Loucy (cell line): ENCODE results near the gene FIBCD1.
"Not testable (repeated sequence)": the region's sequence is repeated elsewhere in the genome, so short reads cannot be mapped to it uniquely, and the experiment has no call there.

Experiments
- H2AFZ ChIP-seq: fragments of 200-600 bp; sonication (generic); 2 replicates; pipeline ENCODE4 v1.6.0; 2016; ENCODE audit warnings: antibody characterized with exemption, mild to moderate bottlenecking, low read length, moderate library complexity
- H3F3A ChIP-seq: fragments of 200-600 bp; 2 replicates; pipeline ENCODE4 v1.6.0; 2016; ENCODE audit warnings: antibody characterized with exemption, low read depth, mild to moderate bottlenecking
- H3K27me3 ChIP-seq: fragments of 200-600 bp; sonication (generic); 2 replicates; pipeline ENCODE4 v1.6.1; 2014; ENCODE audit warnings: low read length, mild to moderate bottlenecking; ENCODE audit not compliant: insufficient read depth, poor library complexity, severe bottlenecking
- H3K36me3 ChIP-seq: fragments of 200-600 bp; sonication (generic); 2 replicates; pipeline ENCODE4 v1.6.1; 2016; ENCODE audit warnings: low read length; ENCODE audit not compliant: insufficient read depth
- H3K4me1 ChIP-seq: fragments of 200-600 bp; sonication (generic); 2 replicates; pipeline ENCODE4 v1.5.1; 2014; ENCODE audit warnings: low read length, mild to moderate bottlenecking; ENCODE audit not compliant: insufficient read depth, poor library complexity, severe bottlenecking
- H3K4me2 ChIP-seq: fragments of 200-600 bp; sonication (generic); 2 replicates; pipeline ENCODE4 v1.6.0; 2014; ENCODE audit warnings: antibody characterized with exemption, low read length, low read depth, mild to moderate bottlenecking; ENCODE audit not compliant: poor library complexity, severe bottlenecking
- H3K4me3 ChIP-seq: fragments of 200-600 bp; sonication (generic); 2 replicates; pipeline ENCODE4 v1.5.1; 2014; ENCODE audit warnings: low read length, mild to moderate bottlenecking, mixed read lengths; ENCODE audit not compliant: poor library complexity, severe bottlenecking
- H3K79me2 ChIP-seq: fragments of 200-600 bp; sonication (generic); 2 replicates; pipeline ENCODE4 v1.6.1; 2014; ENCODE audit warnings: low read length; ENCODE audit not compliant: insufficient read depth
- H3K9ac ChIP-seq: fragments of 200-600 bp; sonication (generic); 2 replicates; pipeline ENCODE4 v1.6.0; 2014; ENCODE audit warnings: mild to moderate bottlenecking, low read depth, low read length, moderate library complexity; ENCODE audit not compliant: poor library complexity, severe bottlenecking
- H3K9me2 ChIP-seq: fragments of 200-600 bp; sonication (generic); replicated peaks from 2 replicates; pipeline ENCODE4 v1.6.1; 2016; ENCODE audit warnings: low read depth, low read length, mixed read lengths
- H3K9me3 ChIP-seq: fragments of 200-600 bp; sonication (generic); 2 replicates; pipeline ENCODE4 v1.6.1; 2014; ENCODE audit warnings: mild to moderate bottlenecking, antibody characterized with exemption, low read length, low read depth; ENCODE audit not compliant: insufficient read depth
- H4K20me1 ChIP-seq: fragments of 200-600 bp; sonication (generic); 2 replicates; pipeline ENCODE4 v1.6.0; 2014; ENCODE audit warnings: antibody characterized with exemption, low read length, mild to moderate bottlenecking; ENCODE audit not compliant: insufficient read depth, poor library complexity, severe bottlenecking
- EZH2phosphoT487 ChIP-seq: fragments of 200-600 bp; IDR thresholded peaks from 2 replicates; pipeline ENCODE4 v1.6.1; 2018; ENCODE audit warnings: antibody characterized with exemption, mild to moderate bottlenecking, moderate library complexity, borderline replicate concordance
- TF ChIP-seq, protein P1 (sequence below): fragments of 200-600 bp; sonication (generic); conservative IDR thresholded peaks from 2 replicates; pipeline ENCODE4 v1.5.1; 2014; ENCODE audit warnings: mild to moderate bottlenecking, antibody characterized with exemption, low read length

Gene FIBCD1

DNA sequence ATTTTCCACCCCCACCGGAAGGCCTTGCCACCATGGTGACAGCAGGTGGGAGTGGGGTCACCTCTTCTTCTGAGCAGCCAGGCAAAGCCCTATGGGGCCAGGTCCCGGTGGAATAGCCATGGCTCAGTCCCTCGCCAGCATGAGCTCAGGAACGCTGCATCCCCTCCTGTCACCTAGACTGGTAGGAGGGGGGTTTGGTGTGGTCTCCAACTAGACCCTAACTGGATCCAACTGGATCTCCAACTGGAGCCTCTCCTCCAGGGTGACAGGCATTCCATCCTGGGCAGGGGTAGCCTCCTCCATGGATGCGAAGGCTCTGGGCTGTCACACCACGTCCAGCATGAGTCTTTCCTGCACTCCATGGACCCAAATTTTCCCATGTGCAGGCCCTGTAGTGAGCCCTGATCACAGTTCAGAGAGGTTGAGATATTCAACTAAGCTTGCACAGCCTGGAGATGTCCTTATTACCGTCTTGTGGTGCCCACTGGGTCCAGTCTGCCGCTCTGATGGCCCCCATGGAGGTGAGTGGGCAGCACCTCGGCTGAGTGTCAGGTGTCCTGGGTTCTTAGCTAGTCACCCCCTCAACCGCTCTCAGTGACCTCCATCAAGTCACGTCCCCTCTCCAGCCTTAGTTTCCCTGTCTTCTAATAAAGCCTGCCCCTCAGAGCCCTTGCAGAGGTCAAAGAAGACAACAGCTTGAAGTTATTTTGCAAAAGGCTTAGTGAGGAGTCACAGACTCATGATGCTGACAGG is 18.6 kb upstream of the FIBCD1 start:
- Histone ChIP-seq H3F3A (no peaks in the 10 kb centered on the region), H3K4me2 (no peak overlapping the region), H2AFZ (no peak overlapping the region), H3K27me3 (no peaks in the 10 kb centered on the region), H4K20me1 (no peaks in the 10 kb centered on the region), H3K36me3 (no peaks in the 10 kb centered on the region), H3K4me3 (no peak overlapping the region), H3K4me1 (no peaks in the 10 kb centered on the region), H3K9me2 (no peaks in the 10 kb centered on the region), H3K9ac (no peak overlapping the region), H3K9me3 (no peaks in the 10 kb centered on the region), H3K79me2 (no peaks in the 10 kb centered on the region)
- TF ChIP-seq, protein P1, sequence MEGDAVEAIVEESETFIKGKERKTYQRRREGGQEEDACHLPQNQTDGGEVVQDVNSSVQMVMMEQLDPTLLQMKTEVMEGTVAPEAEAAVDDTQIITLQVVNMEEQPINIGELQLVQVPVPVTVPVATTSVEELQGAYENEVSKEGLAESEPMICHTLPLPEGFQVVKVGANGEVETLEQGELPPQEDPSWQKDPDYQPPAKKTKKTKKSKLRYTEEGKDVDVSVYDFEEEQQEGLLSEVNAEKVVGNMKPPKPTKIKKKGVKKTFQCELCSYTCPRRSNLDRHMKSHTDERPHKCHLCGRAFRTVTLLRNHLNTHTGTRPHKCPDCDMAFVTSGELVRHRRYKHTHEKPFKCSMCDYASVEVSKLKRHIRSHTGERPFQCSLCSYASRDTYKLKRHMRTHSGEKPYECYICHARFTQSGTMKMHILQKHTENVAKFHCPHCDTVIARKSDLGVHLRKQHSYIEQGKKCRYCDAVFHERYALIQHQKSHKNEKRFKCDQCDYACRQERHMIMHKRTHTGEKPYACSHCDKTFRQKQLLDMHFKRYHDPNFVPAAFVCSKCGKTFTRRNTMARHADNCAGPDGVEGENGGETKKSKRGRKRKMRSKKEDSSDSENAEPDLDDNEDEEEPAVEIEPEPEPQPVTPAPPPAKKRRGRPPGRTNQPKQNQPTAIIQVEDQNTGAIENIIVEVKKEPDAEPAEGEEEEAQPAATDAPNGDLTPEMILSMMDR = no peak
- no peak for TF ChIP-seq EZH2phosphoT487

DNA sequence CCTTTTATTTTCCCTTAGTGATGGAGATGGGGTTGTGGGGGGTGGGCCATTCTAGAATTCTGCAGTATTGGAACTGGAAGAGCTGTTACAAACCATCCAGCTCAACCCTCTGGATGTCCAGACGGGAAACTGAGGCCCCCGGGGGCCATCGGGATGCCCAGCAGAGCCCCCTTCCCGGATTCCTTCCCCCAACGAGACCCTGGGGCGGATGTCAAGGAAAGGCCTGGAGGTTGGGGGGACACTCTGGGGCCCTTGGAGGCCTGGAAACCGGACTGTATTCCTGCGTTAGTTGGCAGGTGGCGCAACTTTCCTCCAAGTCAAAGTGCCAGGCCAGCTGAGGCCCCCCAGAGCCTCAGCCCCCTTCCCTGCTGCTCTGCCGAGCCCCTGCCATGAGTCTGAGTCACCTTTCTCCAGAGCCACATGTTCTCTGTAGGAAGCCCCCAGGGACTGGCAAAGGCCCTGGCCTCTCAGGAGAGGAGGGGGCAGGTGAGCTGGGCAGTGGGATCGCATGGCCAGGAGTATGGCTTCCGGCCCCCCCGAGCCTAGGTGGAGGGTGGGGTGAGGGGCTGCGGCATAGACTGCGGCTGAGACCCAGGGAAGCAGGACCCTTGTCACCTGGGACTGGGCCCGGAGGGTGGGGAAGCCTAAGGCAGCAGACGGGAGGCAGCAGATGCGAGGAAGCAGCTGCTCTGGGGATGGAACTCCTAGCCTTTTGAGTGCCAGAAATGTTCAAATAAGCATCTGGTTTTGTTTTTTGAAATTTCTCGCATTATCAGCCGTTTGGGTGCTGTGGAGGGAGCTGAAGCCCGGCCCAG is 17.8 kb upstream of the FIBCD1 start:
- Histone ChIP-seq H3K4me3 (no peak overlapping the region), H3K9me3 (no peaks in the 10 kb centered on the region), H3K79me2 (no peaks in the 10 kb centered on the region), H3K9ac (no peak overlapping the region), H3F3A (no peaks in the 10 kb centered on the region), H2AFZ (no peak overlapping the region), H3K4me2 (no peak overlapping the region), H3K9me2 (no peaks in the 10 kb centered on the region), H4K20me1 (no peaks in the 10 kb centered on the region), H3K36me3 (no peaks in the 10 kb centered on the region), H3K4me1 (no peaks in the 10 kb centered on the region), H3K27me3 (no peaks in the 10 kb centered on the region)
- TF ChIP-seq, protein P1 = no peak
- no peak for TF ChIP-seq EZH2phosphoT487

DNA sequence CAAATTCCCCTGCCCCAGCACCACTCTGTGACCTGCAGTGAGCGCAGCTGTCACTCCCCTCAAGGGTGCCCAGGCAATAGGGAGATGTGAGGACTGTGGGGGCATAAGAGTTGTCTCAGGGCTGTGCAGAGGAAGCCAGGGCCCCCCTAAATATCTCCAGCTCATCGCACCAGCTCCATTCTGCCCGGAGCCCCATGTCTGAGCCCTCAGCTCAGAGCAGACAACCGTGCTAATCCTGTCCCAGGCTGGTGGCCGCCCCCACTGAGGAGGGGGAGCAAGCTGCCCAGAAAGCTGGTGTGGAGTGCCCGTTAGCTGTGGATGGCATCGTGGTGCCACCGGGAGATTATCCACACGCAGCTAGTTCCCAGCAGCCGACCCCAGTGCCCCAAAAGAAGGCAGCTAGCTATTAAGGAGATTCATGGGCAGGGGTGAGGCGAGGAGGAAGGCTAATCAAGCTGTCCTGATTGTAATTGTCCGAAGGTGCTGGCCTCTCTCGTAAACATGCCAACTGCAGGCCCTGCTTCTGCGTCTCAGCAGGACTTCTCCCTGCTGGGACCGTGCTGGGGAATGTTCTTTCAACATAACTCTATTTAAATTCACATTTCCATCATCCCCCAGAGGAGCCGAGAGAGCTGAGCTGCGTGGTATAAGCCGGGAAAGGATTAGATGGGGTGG is 17.0 kb upstream of the FIBCD1 start:
- no peaks in the 10 kb centered on the region for H3K9me2 ChIP-seq
- H2AFZ ChIP-seq = no peak overlapping the region
- H3K4me1 ChIP-seq = no peaks in the 10 kb centered on the region
- H3K79me2 ChIP-seq = no peaks in the 10 kb centered on the region
- no peaks in the 10 kb centered on the region for H4K20me1 ChIP-seq
- H3K27me3 ChIP-seq = no peaks in the 10 kb centered on the region
- no peak overlapping the region for H3K4me3 ChIP-seq
- H3K36me3 ChIP-seq = no peaks in the 10 kb centered on the region
- H3K9me3 ChIP-seq = no peaks in the 10 kb centered on the region
- H3F3A ChIP-seq = no peaks in the 10 kb centered on the region
- no peak for TF ChIP-seq EZH2phosphoT487
- TF ChIP-seq, protein P1 = no peak
- H3K4me2 ChIP-seq = no peak overlapping the region
- H3K9ac ChIP-seq = no peak overlapping the region

DNA sequence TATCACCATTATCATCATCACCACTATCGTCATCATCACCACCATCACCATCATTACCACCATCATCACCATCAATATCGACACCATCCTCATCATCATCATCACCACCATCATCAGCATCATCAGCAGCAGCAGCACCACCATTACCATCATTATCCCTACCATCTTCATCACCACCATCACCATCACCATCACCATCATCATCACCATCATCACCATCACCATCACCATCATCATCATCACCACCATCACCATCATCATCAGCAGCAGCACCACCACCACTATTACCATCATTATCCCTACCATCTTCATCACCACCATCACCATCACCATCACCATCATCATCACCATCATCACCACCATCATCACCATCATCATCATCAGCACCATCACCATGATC is 15.9 kb upstream of the FIBCD1 start:
- H2AFZ ChIP-seq, H3K27me3 ChIP-seq, H3K36me3 ChIP-seq, H4K20me1 ChIP-seq, H3K79me2 ChIP-seq, H3K4me2 ChIP-seq, H3K9me3 ChIP-seq, H3K4me3 ChIP-seq, H3K9ac ChIP-seq, H3F3A ChIP-seq, H3K9me2 ChIP-seq, H3K4me1 ChIP-seq: not testable (repeated sequence)
